ENCODE measurements around the gene KCNK16.

- TF ChIP-seq CTCF (conservative IDR thresholded peaks at IDR 0.05): no peak
- TF ChIP-seq EZH2 (IDR thresholded peaks at IDR 0.05; ENCODE audit: low read depth): no peak
These were observed 28.4 kb downstream of the KCNK16 start for GRCh38 chr6:39294133-39294532.

Data from PC-9 (cell line).